Caki2 (cell line): ENCODE results near the gene CCDC8. TPM values are rescaled to one million over a fixed set of nuclear protein-coding genes. Genes with fewer than 3 reads are reported as not detected.
A peak's percentile ranks its signal among the peaks of the same experiment; 100 is the strongest.
"Not testable (repeated sequence)": the region's sequence is repeated elsewhere in the genome, so short reads cannot be mapped to it uniquely, and the experiment has no call there.

ENCODE experiments used
- DNase-seq: peaks from one replicate; pipeline ENCODE4 v3.0.0-alpha.2; 2015; ENCODE audit warnings: low read depth
- in situ Hi-C: cut with HindIII; loops from 2 replicates; pipeline ENCODE4 v1.10.0; 2016; ENCODE audit warnings: low sequenced_read_pairs, low pct_unique_long_range_greater_than_20kb, mixed read lengths
- total RNA-seq: library from RNA; depleted of rRNA; stranded (reverse); fragments of >200 nt; shearing (Covaris generic); gene quantifications from 2 replicates; pipeline ENCODE4 v1.2.3, GENCODE V29; 2014; ENCODE audit warnings: low replicate concordance

Gene CCDC8
- total RNA-seq, 1 experiment from 2014 or later: 0.51 TPM

DNA sequence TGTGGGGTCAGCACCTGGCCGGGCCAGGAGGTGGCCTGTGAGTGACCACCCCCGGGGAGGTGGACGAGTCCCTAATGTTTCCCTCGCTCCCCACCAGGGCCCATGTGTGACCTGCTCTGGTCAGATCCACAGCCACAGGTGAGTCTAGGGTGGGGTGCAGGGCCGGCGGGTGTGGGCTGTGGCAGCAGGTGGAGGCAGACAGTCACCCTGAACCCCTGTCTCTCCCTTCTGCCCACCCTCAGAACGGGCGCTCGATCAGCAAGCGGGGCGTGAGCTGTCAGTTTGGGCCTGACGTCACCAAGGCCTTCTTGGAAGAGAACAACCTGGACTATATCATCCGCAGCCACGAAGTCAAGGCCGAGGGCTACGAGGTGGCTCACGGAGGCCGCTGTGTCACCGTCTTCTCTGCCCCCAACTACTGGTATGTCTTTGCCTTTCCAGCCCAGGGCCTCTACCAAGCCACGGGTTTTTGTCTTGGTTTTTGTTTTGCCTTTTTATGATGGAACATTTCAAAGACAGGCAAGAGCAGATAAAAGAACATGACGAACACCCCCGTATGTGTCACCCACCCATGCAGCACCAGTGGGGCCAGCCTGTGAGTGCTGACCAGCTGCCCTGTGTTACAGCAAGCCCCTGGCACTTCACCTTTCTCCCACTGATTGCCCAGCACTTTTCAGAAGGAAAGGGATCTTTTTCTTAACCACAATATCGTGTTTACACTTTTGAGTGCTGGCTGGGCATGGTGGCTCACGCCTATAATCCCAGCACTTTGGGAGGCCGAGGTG, 24.9 kb downstream of the CCDC8 start:
- DNase-seq: no peak
- in situ Hi-C loops: no loop called here

DNA sequence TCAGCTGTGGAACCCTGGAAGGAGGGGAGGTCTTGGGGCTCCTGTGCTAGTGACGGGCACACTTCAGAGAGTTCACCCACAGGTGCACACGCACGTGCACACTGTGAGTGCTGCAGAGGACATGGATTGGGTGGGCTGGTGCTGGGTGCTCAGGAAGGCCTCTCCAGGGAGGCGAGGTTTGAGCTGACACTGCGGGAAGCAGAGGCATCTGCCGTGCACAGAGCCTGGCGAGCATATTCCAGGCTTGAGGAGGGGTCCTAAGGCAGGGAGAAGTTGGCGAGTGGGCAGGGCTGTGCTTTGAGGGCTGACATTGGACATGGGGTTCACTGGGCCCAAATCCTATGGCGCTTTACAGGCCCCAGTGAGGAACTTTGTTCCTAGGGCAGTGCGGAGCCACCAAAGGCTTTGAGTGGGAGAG, 25.6 kb downstream of the CCDC8 start:
- in situ Hi-C loops: no loop called here
- no peak for DNase-seq

DNA sequence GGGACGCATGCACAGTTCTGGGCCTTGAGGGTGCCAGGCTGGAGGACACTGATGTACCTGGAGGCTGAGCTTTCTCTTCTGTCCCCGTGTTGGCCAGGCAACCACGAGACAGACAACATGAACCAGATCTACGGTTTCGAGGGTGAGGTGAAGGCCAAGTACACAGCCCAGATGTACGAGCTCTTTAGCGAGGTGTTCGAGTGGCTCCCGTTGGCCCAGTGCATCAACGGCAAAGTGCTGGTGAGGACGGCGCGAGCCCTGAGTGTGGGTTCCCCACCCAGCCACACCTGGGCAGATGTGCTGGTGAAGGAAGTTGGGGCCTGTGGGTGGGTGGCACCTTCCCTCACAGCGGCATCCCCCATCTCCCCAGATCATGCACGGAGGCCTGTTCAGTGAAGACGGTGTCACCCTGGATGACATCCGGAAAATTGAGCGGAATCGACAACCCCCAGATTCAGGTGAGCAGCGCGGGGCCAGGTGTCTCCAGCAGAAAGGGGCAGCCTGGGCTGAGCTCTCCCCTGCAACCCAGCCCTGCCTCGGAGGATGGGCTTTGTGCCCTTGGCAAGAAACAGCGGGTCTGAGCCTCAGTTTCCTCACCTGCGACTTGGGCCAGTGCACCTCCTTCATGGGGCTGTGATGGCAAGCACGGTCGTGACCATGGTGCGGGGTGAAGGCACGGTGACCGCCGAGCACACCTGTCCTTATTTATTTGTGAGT, 26.2 kb downstream of the CCDC8 start:
- in situ Hi-C loops: no loop called here
- no peak for DNase-seq

DNA sequence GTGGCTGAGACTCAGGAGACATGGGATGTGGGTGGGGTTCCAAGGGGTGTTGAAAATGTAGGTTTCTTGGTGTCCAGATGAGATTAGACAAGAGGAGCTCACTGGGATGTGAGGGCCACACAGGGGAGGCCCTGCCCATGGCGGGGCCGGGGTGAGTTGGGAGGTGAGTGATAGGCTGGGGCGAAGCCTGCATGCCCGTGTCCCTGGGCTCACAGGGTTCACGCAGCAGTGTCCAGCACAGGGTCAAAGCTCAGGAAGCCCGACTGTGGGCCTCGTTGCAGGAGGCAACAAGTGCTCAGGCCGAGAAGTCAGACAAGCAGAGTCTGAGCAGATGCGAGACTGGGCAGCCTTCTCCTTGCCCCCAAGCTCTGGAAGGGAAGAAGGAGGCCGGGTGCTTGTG, 27.2 kb downstream of the CCDC8 start:
- DNase-seq: no peak

DNA sequence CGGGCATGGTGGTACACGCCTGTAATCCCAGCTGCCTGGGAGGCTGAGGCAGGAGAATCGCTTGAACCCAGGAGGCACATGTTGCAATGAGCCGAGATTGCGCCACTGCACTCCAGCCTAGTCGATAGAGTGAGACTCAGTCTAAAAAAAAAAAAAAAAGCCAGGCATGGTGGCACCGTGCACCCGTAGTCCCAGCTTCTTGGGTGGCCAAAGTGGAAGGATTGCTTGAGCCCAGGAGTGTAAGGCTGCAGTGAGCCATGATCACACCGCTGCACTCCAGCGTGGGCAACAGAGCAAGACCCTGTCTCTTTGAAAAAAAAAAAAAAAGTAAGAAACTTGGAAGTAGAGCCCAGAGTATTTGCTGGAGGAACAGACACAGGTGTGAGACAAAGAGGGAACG, 27.7 kb downstream of the CCDC8 start:
- in situ Hi-C loops: no loop called here
- DNase-seq: no peak

More for the DNA sequence above, 27.2 kb downstream of the CCDC8 start:
- in situ Hi-C loops: no loop called here

DNA sequence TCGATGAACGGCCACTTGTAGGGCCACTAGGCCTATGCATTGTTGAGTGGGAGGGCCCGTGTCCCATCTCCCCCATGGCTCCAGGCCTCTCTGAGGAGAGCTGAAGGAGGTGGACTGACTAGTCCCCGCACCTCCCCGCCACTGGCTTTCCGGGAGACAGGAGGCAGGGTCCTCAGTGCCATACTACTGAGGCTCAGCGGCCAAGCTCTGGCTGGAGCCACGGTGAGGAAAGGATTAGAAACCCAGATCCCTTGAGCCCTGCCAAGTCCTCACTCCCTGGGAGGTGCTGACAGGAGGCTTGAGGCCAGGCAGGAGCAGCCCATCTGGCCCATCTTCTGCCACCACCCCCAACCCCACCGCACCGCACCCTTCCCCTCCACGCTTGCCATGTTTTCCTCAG, 29.0 kb downstream of the CCDC8 start:
- in situ Hi-C loops: no loop called here
- DNase-seq: no peak

DNA sequence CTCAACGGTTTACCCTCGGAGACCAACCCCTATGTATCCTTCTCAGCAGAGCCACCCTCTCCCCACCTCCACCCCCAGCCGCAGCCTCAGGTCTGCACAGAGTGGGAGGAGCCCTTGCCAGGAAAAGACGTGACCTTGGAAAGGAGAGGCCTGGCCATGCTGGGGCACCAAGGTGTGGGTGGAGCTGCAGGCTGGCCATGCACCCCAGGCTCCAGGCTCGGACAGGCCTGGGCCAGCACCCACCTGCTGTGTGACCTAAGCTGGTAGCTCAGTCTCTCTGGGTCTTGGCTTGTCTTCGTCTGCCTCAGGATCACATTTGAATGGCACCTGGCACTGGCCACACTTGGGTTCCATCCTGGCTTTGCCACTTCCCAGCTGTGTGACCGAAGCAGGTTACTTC, 29.5 kb downstream of the CCDC8 start:
- no peak for DNase-seq
- in situ Hi-C loops: no loop called here

DNA sequence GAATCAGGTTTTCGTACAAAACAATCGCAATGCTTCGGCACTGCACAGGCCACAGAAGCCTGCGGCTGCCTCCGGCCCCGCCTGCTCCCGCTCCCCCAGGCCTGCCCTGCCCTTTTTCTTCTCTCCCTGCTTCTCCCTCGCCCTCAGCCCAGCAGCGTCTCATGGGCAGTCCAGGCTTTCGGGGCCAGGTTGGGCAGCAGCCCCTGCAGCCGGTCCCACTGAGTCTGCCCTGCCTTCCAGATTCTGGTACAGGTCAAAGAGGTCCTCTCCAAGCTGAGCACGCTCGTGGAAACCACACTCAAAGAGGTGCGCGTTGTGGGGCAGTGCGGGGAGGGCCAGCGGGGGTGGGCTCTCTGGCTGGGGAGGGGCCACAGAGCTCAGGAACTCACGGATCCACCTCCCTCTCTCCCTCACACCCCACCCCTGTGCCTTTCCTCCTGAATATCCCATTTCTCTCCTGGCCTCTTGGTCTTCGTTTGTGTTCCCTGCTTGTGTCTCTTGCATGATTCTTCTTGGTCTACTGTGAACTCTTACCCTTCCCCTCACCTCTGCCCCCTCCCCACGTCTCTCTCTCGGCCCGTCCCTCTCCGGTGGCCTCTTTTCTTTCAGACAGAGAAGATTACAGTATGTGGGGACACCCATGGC, 30.1 kb downstream of the CCDC8 start:
- in situ Hi-C loops: no loop called here
- DNase-seq: no peak

DNA sequence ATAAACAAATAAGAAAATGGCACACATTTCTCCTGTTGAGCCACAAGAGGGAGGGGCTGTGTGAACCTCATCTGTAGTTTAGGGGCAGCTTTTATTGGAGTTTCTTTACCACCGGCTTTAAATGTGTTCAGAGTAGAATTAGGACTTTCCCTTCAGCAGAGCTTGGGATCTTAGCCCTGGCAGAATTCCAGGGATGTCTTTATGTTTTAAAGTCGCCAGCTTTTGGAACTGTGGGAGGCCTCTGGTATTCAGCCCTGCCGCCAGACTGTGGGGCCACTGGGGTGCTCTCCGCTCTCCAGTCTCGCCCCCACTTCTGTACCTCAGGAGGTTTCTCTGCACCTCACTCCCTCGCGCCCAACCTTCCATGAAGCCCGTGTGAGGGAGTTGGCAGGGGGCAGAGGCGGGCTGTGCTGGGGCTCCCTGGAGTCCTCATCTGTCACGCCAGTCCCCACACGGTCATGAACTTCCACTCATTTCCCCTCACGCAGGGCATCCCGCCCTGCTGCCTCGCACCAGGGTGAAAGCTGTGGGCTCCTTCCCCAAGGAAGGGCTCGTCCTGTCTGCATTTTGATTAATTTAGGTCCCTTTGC, 31.5 kb downstream of the CCDC8 start:
- in situ Hi-C loops: no loop called here

DNA sequence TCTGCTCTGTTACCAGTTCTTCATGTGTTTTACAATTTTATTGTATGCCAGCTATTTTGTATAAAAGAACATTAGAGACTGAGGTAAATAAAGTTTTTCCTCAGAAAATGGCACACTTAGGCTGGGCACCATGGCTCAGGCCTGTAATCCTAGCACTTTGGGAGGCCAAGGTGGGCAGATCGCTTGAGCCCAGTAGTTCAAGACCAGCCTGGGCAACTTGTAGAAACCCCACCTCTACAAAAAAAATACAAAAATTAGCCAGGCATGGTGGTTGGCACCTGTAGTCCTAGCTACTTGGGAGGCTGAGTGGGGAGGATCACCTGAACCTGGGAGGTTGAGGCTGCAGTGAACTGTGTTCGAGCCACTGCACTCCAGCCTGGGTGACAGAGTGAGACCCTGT, 32.0 kb downstream of the CCDC8 start:
- DNase-seq: no peak
- in situ Hi-C loops: no loop called here

More for the DNA sequence above, 31.5 kb downstream of the CCDC8 start:
- DNase-seq: no peak

DNA sequence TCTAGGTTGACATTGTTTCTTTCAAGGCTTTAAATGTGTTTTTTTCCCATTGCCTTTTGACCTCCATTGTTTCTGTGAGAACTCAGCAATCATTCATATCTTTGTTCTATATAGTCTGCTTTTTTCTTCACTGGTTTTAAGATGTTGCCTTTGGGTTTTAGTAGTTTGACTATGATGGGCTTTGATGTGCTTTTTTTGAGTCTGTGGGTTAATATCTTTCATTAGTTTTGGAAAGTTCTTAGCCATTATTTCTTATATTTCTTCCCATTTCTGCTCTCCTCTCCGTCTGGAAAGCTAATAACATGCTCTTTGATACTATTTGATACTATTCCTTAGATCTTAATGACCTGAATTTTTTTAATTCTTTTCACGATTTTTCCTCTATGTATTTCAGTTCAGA, 32.7 kb downstream of the CCDC8 start:
- no peak for DNase-seq
- in situ Hi-C loops: no loop called here

DNA sequence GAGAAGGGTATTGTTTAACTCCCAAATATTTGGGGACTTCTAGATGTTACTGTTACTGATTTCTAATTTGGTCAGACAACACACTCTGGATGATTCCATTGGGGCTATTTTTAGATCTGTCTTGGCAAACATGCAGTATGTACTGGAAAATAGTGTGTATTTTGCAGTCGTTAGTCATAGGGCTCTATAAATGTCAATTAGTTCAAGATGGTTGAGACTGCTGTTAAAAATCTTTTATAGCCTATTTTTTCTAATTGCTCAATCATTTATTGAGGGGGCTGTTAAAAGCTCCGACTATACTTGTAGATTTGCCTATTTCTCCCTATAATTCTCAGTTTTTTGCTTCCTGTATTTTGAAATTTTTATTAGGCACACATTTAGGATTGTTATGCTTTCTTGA, 35.1 kb downstream of the CCDC8 start:
- in situ Hi-C loops: no loop called here
- DNase-seq: no peak

DNA sequence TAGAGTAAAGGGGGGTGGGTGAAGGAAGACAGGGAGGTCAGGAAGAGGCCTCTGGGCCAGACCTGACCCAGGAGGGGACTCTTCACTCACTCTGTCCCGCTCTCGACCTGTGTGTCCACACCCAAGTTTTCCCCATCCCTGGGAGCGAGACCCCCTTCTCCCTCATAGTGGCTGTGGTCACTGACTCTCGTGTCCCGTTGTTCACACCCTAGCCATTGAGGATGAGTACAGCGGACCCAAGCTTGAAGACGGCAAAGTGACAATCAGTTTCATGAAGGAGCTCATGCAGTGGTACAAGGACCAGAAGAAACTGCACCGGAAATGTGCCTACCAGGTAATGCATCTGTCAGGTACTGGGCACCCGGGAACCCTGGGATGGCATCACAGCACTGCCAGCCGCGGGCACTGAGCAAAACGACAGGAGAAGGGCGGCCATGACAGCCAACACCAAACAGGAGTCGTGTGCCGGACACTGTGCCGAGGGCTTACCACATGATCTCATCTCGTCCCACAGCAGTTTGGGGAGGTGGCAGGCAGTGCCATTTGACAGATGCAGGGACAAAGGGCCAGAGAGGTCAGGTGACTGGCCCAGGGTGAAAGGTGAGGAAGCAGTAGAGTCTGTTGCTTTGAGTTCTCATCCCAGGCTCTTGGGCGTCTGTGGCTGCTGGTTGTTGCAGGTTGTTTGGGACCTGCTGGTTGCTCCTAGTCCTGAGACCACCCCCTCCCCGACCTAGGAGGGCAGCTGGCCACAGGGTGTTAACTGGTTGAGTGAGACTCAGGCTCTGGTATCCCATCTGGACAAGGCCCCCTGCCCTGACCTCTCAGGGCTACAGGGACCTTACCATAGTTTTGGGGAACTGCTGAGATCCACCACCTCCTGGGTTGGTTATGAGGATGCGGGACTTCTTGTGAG, 36.9 kb downstream of the CCDC8 start:
- DNase-seq: no peak
- in situ Hi-C loops: no loop called here

DNA sequence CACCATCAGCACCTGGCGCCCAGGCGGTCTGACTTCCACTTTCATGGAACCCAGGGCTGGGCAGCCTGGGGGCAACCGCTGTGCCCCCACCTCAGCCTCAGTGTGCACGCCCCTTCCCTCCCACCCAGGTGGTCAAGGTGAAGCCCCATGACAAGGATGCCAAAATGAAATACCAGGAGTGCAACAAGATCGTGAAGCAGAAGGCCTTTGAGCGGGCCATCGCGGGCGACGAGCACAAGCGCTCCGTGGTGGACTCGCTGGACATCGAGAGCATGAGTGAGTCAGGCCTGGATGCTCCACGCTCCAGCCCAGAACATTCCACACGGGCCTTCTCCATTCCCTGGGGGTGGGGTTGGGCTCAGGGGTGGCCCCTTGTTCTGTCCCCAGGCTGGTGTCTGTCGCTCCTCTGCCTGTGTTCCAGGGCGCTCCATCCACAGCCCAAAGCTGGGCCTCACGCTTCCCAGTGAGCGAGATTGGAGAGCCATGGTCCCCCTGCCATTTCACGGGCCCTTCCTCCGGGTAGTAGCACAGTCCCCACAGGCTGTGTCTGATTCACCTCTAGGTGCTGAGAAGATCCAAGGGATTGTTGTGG, 37.8 kb downstream of the CCDC8 start:
- in situ Hi-C loops: not testable (repeated sequence)

DNA sequence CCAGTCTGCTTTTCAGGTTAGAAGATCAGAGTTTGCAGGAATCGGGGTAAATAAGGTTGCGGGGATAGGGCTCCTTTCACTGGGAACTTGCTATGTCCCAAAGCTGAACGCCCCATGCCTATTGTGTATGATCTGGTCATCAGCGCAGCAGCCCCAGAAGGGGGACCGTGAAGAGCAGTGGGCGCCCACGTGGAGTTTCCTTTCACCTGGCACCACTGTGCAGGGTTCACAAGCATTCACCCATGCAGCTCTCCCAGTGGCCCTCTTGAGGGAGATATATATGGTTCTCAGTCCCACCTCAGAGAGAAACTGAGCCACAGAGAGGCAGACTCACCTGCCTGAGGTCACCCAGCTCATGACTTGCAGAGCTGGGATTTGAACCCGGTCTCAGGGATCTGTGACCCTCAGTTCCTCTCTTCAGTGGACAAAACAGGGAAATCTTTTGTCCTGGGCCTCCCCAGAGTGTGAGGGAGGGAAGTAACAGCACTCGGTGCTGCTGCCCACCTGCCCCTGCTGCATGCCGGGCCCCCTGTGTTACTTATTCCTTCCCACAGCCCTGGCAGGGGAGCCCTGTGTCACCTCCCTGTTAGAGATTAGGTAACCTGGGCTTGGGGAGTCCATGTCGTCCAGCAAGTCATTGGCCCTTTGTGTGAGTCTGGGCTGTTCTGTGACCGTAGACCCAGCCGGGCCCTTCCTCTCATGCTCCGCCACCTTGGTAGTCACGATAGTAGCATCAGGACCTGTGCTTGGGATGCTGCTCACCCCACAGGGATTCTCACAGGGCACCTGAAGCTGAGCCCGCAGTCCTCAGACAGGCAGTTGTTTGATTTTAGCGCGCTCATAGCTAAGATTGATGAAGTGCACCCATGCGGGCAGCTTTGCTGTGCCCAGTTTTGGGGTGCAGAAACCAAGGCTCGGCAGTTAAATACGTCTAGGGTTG, 38.6 kb downstream of the CCDC8 start:
- DNase-seq: no peak
- in situ Hi-C loops: no loop called here

More for the DNA sequence above, 37.8 kb downstream of the CCDC8 start:
- not testable (repeated sequence) for DNase-seq

DNA sequence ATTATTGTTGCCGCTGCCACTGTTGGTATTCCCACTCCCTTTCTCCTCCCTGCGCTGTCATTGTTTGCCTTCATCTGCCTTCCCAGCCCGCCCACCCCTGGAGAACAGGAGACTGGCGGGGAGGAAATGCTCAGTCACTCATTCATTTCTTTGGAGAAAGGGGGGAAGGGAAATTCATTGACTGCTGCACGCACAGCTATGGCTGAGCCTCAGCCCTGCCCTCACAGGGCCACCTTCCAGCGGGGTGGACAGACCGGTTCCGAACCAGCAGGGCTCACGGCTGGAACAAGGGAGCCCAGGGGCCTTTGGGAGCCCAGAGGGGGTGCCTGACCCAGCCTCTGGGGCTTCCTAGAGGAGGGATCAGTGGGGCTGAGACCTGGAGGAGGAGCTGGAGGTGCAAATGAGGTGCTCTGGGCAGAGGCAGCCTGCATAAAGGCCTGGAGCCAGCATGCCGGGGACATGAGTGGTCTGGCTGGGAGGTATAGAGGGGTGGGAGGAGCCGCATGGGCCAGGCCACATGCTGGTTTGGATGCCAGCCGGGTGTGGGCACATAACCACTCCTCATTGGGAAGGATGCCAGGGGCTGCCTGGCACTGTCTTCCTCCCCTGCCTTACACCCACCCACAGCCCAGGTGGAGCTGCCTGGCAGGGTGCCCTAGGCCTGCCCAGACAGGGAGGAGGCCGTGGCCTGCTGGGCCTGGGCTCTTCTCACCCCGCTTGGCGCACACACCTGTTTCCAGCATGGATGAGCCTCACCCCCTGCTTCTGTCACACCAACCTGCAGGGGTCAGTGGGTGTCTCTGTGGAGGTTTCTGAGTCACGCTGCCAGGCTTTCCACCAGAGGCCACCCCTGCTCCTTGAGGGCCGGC, 39.6 kb downstream of the CCDC8 start:
- peak; percentile 99 for DNase-seq
- in situ Hi-C loops: no loop called here
